NCI-H82 treated with DMSO at 0.1 percent for 48 hours (cell line): Measurements from ENCODE around the gene GEMIN5.
"Not testable (repeated sequence)": the region's sequence is repeated elsewhere in the genome, so short reads cannot be mapped to it uniquely, and the experiment has no call there.

Experiments used
- DNase-seq: peaks from one replicate; lab custom pipeline; 2025; ENCODE audit not compliant: unreplicated experiment; lab: John Stamatoyannopoulos, UW

The GEMIN5 gene

GRCh38 chr5:154940772-154941620, 3.0 kb upstream of the GEMIN5 start, which contains the start of gene MRPL22:
MRPL22 (plus strand) TSS chr5:154941073; CDS start chr5:154941111, 38 bp downstream.
- DNase-seq = peak; percentile 75

- no peak for DNase-seq
Measured at GRCh38 chr5:154940375-154940771, 2.4 kb upstream of the GEMIN5 start.

DNA sequence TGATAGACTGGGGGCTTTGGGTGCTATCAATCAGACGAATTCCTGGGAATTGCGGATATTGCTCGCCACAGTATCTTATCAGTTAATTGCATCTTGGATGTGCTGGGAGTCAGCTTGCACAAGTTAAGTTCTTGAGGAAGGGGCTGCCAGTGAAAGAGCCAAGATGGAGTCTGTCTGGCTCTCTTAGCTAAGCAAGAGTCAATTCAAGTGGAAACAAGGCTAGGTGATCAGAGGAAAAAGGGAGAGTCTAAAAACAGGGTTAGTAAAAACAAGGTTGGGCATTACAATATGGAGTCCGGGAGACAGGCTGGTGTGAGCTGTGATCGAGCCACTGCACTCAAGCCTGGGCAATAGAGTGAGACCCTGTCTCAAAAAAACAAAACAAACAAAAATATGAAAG, 1.4 kb upstream of the GEMIN5 start:
- not testable (repeated sequence) for DNase-seq

GRCh38 chr5:154937186-154937717, 759 bp downstream of the GEMIN5 start:
- DNase-seq = no peak

DNA sequence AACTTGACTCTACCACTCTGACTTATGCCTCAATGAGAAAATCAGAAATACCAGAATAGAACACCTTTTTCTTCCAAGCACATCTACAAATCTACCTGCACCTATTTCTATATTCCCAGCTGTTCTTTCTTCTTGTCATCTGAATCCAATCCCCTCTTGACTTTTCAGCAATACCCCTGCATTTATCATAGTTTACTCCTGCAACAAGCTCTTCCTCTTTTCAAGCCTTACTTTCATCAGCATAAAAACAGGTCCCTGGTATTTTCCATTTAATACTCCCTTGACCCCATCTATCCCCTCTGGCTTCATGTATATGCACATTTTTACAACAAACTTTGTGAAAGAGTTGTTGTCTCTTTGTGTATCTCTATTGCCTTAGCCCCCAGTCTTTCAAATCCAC, 3.1 kb downstream of the GEMIN5 start:
- DNase-seq = no peak

- no peak for DNase-seq
Measured at GRCh38 chr5:154933537-154933936, 4.5 kb downstream of the GEMIN5 start.

DNA sequence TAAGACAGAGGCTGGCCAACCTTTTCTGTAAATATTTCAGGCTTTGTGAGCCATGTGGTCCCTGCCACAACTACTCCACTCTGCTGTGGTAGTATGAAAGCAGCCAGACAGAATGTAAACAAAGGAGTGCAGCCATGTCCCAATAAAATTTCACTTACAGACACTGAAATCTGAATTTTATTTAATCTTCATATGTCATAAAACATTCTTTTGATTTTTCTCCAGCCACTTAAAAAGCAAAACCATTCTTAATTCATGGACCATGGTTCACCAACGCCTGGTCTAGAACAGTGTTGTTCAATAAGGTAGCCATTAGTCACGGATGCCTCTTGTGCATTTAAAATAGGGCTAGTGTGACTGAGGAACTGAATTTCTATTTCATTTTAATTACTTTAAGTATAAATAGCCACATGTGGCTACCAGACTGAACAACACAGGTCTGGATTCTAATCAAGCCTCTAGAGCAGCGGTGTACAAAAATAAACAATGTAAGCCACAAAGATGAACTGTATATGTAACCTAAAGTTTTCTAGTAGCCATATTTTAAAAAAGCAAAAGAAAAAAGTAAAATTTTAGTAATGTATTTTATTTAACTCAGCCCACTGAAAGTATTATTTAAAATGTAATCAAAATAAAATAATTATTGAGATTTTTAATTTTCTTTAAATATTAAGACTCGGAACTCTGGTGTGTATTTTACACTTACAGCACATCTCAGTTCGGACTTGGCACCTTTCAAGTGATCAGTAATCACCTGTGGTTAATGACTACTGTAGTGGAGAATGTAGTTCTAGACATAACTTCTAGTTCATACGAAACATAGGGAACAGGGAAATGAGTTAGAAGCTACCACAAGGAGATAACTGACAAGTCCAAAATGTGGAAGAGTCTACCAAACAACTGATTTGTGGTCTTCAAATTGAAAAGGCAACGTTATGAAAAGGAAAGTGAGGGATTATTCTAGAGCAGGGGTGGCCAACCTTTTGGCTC, 14.3 kb downstream of the GEMIN5 start:
- DNase-seq = no peak

DNA sequence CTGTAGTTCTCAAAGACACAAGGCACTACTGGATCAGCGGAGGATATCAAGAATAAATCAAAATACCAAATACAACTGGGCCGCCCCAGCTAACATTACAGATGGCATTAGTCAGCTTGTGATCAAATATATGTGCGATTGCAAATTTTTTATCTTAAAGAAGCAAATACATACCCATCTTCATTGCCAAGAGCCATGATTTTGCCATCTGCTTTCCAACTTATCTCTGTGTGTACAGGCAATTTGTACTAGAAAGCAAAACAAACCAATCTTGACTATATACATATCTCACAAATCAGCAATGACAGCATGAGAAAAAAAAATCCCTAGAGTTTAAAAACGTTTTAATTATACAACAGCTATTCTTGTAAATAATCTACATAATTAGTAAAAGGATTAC, 20.3 kb downstream of the GEMIN5 start:
- no peak for DNase-seq

GRCh38 chr5:154916874-154917273, 21.1 kb downstream of the GEMIN5 start:
- no peak for DNase-seq

GRCh38 chr5:154905601-154906000, 32.4 kb downstream of the GEMIN5 start:
- not testable (repeated sequence) for DNase-seq

DNA sequence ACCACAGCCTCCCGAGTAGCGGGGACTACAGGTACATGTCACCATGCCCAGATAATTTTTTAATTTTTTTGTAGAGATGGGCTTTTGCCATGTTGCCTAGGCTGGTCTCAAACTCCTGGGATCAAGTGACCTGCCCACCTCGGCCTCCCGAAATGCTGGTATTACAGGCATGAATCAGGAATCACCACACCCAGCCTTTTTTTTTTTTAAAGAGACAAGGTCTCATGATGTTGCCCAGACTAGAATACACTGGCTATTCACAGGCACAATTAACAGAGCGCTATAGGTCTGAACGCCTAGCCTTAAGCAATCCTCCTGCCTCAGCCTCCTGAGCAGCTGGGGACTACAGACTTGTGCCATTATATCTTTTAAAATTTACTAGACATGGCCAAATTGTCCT, 36.1 kb downstream of the GEMIN5 start:
- DNase-seq = no peak

DNA sequence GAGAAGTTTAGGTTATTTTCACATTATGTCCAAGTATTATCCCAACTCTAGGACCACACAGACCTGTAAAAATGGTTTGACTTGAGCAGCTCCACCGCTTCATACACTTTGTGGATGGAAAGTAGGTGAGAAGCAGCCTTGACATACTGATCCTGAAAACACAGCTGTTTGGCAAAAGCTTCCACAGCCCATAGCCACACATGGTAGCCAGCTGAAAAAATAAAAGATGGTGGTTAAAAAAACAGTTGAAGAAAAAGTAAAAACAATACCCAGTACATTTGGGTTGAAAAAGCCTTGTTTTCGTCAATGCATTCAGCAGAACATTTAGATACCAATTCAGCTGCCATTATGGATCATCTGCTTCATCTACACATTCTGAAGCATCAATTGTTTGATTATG, 36.7 kb downstream of the GEMIN5 start:
- no peak for DNase-seq

DNA sequence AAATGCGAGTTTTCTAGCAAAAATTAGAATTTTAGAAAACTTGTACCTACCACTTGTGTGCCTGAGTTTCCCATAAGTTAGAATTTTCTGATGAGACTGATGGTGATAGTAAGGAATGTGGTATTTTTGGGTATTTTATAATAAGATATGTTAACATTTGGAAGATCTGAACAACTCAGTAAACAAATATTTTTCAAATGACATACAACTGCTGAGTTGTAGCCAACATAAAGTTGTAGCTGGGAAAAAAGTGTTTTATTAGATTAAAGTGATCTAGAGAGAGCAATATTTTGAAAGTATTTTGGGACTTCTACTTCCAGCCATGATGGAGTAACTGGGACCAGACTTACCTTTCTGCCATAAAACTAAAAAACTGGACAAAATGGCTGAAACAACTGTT, 37.9 kb downstream of the GEMIN5 start:
- DNase-seq = no peak

- DNase-seq = no peak
Measured at GRCh38 chr5:154899151-154899816, 38.7 kb downstream of the GEMIN5 start.

- no peak for DNase-seq
Measured at GRCh38 chr5:154898210-154898609, 39.8 kb downstream of the GEMIN5 start.

DNA sequence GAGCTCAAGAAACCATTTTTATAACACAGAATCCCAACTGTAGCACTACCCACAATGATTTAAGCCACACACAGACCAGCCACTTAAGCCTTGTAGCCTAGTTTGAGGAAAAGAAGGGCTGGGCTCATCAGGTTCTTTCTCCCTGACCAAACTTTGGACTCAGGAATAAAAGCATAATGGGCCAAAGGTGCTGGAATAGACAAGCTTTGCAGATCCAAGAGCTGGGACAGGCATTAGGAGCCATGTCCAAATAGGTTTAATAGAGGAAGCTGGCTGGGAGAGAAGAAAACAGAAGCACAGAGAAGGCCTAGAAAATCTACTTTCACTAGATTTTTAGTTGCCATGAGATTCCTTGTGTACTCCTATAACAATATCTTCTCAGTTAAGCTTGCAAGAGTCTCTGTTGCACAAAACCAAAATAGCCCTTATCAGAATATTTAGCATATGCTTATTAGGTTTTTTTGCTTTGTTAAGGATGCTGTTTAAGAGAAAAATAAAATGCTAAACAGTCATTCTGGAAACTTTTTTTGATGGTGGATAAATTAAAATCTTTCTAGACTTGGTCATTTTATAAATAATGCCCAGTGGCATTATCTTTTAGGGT, 41.3 kb downstream of the GEMIN5 start:
- DNase-seq = no peak

DNA sequence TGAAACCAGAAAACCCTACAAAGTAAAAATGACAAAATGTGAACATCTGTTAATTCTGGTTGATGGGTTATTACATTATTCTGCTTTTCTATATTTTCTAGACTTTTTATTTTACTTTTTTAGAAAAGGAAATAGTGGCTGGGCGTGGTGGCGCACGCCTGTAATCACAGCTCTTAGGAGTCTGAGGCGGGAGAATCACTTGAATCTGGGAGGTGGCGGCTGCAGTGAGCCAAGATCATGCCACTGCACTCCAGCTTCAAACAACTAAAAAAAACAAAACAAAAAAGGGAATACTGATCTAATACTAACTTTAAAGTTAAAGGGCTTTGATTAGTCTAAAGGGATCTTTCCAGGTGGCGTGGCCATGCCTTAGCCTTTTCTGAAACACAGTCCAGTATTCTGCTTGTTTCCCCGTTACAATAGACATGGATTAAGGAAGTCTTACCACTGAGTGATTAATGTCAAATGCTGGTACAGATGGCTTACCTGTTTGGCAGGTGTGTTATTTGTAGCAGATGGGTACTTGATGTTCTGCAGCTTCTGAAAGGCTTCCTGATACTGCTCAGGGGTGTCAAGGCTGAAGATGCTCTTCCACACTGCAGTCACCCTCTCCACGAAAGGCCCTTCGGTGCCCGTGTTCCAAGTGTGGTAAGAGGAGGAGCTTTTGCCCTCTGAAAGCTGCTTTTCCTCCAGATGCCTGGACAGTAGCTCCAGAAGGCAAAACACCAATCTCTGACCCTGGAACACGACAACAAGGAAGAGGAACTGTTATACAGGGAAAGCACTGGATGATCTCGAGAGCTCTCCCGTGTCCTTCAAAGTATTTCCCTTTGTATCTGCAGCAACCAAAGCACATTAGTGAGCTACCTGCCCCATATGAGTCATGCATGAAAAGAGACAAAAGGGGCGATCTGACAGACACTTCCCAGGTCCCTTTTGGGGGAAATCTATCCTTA, 42.1 kb downstream of the GEMIN5 start:
- no peak for DNase-seq

- DNase-seq = no peak
Measured at GRCh38 chr5:154893381-154893780, 44.6 kb downstream of the GEMIN5 start.

DNA sequence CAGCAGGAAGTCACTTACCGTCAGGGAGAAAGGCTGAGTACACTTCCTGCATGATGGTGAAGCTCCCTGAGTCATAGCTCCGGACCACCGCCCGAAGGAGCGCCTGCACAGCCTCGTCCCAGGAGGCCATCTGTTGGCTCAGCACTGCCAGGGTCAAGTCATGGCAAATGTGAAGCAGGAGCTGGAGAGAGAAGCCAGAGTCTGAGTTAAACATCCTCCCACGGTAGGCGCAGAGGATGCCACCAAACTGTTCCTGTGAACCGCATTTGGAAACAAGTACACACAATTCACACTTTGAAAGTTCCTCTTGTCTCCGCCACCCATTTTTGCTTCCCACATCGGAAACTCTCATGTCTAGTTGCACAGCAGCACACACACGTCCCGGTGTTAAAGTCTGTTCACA, 45.6 kb downstream of the GEMIN5 start:
- DNase-seq = no peak
